ENCODE measurements around the gene MERTK.

The MERTK gene

GRCh38 chr2:111994042-111994441, 95.6 kb downstream of the MERTK start:
- TF ChIP-seq SIN3A (IDR thresholded peaks at IDR 0.05; ENCODE audit: borderline replicate concordance, insufficient read depth, low read length) (no peak), POLR2AphosphoS5 (IDR thresholded peaks at IDR 0.05; ENCODE audit: low read depth, low read length) (no peak), REST (IDR thresholded peaks at IDR 0.05; ENCODE audit: insufficient read depth in 1 of 2, low read depth in 2 of 2, low read length in 2 of 2) (no peak), FOXP2 (optimal IDR thresholded peaks at IDR 0.05; ENCODE audit: borderline replicate concordance, extremely low read depth, extremely low read length, insufficient read depth) (no peak), TAF1 (IDR thresholded peaks at IDR 0.05; ENCODE audit: borderline replicate concordance, insufficient read depth, low read length) (no peak)

GRCh38 chr2:111995148-111995547, 96.7 kb downstream of the MERTK start:
- TF ChIP-seq FOXP2 (optimal IDR thresholded peaks at IDR 0.05; ENCODE audit: borderline replicate concordance, extremely low read depth, extremely low read length, insufficient read depth), result no peak
- TF ChIP-seq REST (IDR thresholded peaks at IDR 0.05; ENCODE audit: insufficient read depth in 1 of 2, low read depth in 2 of 2, low read length in 2 of 2), result no peak
- TF ChIP-seq TAF1 (IDR thresholded peaks at IDR 0.05; ENCODE audit: borderline replicate concordance, insufficient read depth, low read length), result no peak
- TF ChIP-seq SIN3A (IDR thresholded peaks at IDR 0.05; ENCODE audit: borderline replicate concordance, insufficient read depth, low read length), result no peak
- no peak for TF ChIP-seq POLR2AphosphoS5 (IDR thresholded peaks at IDR 0.05; ENCODE audit: low read depth, low read length)

- TF ChIP-seq TAF1 (IDR thresholded peaks at IDR 0.05; ENCODE audit: borderline replicate concordance, insufficient read depth, low read length) (no peak), REST (IDR thresholded peaks at IDR 0.05; ENCODE audit: insufficient read depth in 1 of 2, low read depth in 2 of 2, low read length in 2 of 2) (no peak)
These were observed 101.4 kb downstream of the MERTK start for GRCh38 chr2:111999809-112000208.

DNA sequence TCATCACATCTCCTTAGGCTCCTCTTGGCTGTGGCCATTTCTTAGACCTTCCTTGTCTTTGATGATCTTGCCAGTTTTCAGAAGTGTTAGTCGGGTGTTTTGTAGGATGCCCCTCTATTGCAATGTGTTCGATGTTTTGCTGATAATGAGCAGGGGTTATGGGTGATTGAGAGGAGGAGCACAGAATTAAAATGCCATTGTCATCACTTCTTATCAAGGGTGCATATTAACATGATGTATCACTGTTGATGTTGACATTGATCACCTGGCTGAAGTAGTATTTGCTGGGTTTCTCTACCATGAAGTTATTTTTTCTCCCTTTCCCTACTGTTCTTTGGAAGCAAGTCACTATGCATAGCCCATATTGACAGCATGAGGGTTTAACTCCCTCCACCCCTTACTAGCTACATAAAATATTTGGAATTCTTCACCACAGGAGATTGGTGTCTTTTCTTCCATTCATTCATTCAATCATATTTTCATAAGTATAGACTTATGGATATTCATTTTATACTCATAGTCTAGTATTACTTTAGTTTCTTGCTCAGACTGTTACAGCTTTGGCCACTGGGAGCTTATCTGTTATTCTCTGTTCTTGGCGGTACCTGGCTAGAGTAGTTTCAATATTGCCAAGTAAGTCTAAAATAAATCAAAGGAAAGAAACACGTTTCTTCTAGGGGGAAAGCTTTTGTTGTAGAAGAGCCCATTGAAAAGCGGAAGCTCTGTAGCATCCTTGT, 102.2 kb downstream of the MERTK start:
- no peak for TF ChIP-seq REST (IDR thresholded peaks at IDR 0.05; ENCODE audit: insufficient read depth in 1 of 2, low read depth in 2 of 2, low read length in 2 of 2)
- TF ChIP-seq FOXP2 (optimal IDR thresholded peaks at IDR 0.05; ENCODE audit: borderline replicate concordance, extremely low read depth, extremely low read length, insufficient read depth), result no peak
- TF ChIP-seq POLR2AphosphoS5 (IDR thresholded peaks at IDR 0.05; ENCODE audit: low read depth, low read length), result no peak
- TF ChIP-seq SIN3A (IDR thresholded peaks at IDR 0.05; ENCODE audit: borderline replicate concordance, insufficient read depth, low read length), result no peak
- TF ChIP-seq TAF1 (IDR thresholded peaks at IDR 0.05; ENCODE audit: borderline replicate concordance, insufficient read depth, low read length), result no peak

Data from PFSK-1 (cell line).